HepG2 (cell line): Measurements from ENCODE around the gene TIRAP. TPM values are rescaled to one million over a fixed set of nuclear protein-coding genes. Genes with fewer than 3 reads are reported as not detected.

Source experiments
- ATAC-seq: fragments of 200-7000 bp; cut with Tn5 transposase; 3 replicates; pipeline ENCODE4 v1.9.1; 2020; ENCODE audit warnings: mild to moderate bottlenecking, moderate library complexity
- BruUV-seq: library from RNA; stranded (reverse); fragments of 400-500 nt; replicated peaks from 2 replicates; lab custom pipeline; 2021; lab: Mats Ljungman, UMichigan
- CTCF ChIA-PET: fragments of 300-600 bp; formaldehyde crosslinking; extraction: SDS; loops from one replicate; lab custom pipeline; 2021; ENCODE audit warnings: low total read pairs, inconsistent platforms, low intra/inter-chr PET ratio; lab: Yijun Ruan, JAX
- POLR2A ChIA-PET: fragments of 350-600 bp; sonication (Branson Sonifier 250); formaldehyde crosslinking; loops from one replicate; lab custom pipeline; 2020; ENCODE audit warnings: antibody characterized with exemption, inconsistent platforms; lab: Yijun Ruan, JAX
- DNase-seq: peaks from one replicate; pipeline ENCODE4 v3.0.0-alpha.2; 2015; ENCODE audit warnings: low spot score
- FAIRE-seq: peaks from 3 replicates; lab custom pipeline; 2011; peaks lifted over from hg19 to GRCh38; lab: Jason Lieb, UNC
- H2AFZ ChIP-seq: one replicate; pipeline ENCODE4 v1.6.1; 2011; ENCODE audit warnings: low read length, inconsistent platforms
- H3K27ac ChIP-seq: fragments of 300-600 bp; 3 replicates; pipeline ENCODE4 v1.8.0; 2011; ENCODE audit warnings: mixed run types, mild to moderate bottlenecking, mixed read lengths, low read length, inconsistent platforms; ENCODE audit not compliant: insufficient read depth; ENCODE audit errors: extremely low read length
- H3K27me3 ChIP-seq, 2 experiments: fragments of 200-600 bp in 1 of 2; 2 replicates in 1 of 2; 3 replicates in 1 of 2; pipeline versions ENCODE4 v1.6.0 to v1.8.0; 2011; ENCODE audit warnings: low read length in 2 of 2, mild to moderate bottlenecking in 2 of 2, moderate library complexity in 2 of 2, inconsistent platforms in 1 of 2; ENCODE audit not compliant: insufficient read depth in 2 of 2, control insufficient read depth in 1 of 2
- H3K36me3 ChIP-seq, 2 experiments: fragments of 200-600 bp in 1 of 2; replicated peaks in 1 of 2; 2 replicates in 1 of 2; 3 replicates in 1 of 2; pipeline versions ENCODE4 v1.5.1 to v1.8.0; 2011; ENCODE audit warnings: low read length in 2 of 2, inconsistent platforms in 1 of 2; ENCODE audit not compliant: insufficient read depth in 2 of 2, control insufficient read depth in 1 of 2
- H3K4me1 ChIP-seq: 2 replicates; pipeline ENCODE4 v1.5.1; 2012; ENCODE audit warnings: low read length, inconsistent platforms; ENCODE audit not compliant: insufficient read depth
- H3K4me2 ChIP-seq: 2 replicates; pipeline ENCODE4 v1.6.0; 2011; ENCODE audit warnings: low read depth, low read length, inconsistent platforms
- H3K4me3 ChIP-seq, 3 experiments: fragments of 200-600 bp in 1 of 3; sonication (generic), shearing (Covaris generic) in 1 of 3; replicated peaks in 1 of 3; 2 replicates each; pipeline ENCODE4 v1.5.1; 2011 to 2016; ENCODE audit warnings: low read length in 3 of 3, inconsistent platforms in 2 of 3, low read depth in 2 of 3, mild to moderate bottlenecking in 2 of 3, control low read depth in 1 of 3, mixed read lengths in 1 of 3; ENCODE audit not compliant: insufficient read depth in 1 of 3
- H3K79me2 ChIP-seq: one replicate; pipeline ENCODE4 v1.6.1; 2011; ENCODE audit warnings: low read length, inconsistent platforms; ENCODE audit not compliant: insufficient read depth
- H3K9ac ChIP-seq: 2 replicates; pipeline ENCODE4 v1.6.0; 2011; ENCODE audit warnings: mild to moderate bottlenecking, low read depth, low read length, inconsistent platforms; ENCODE audit not compliant: insufficient read depth
- H3K9me3 ChIP-seq: 2 replicates; pipeline ENCODE4 v1.5.1; 2012; ENCODE audit warnings: mild to moderate bottlenecking, low read length
- H4K20me1 ChIP-seq: 2 replicates; pipeline ENCODE4 v1.6.0; 2011; ENCODE audit warnings: inconsistent platforms, mild to moderate bottlenecking, low read length, moderate library complexity; ENCODE audit not compliant: insufficient read depth
- ARNT2 ChIP-seq: sonication (generic); formaldehyde crosslinking; IDR thresholded peaks from 2 replicates; pipeline ENCODE4 v1.8.0; 2022; ENCODE audit warnings: mild to moderate bottlenecking, low read depth, missing genetic modification reagents, moderate library complexity
- DNMT1 ChIP-seq: sonication (generic); formaldehyde crosslinking; IDR thresholded peaks from 2 replicates; pipeline ENCODE4 v1.5.1; 2020; ENCODE audit warnings: mild to moderate bottlenecking, missing genetic modification reagents
- EEA1 ChIP-seq: sonication (generic); formaldehyde crosslinking; IDR thresholded peaks from 2 replicates; pipeline ENCODE4 v1.5.1; 2020; ENCODE audit warnings: mild to moderate bottlenecking, missing genetic modification reagents, borderline replicate concordance
- KDM2A ChIP-seq: sonication (generic); formaldehyde crosslinking; IDR thresholded peaks from 2 replicates; pipeline ENCODE4 v1.4.0; 2020; ENCODE audit warnings: low read depth, missing genetic modification reagents, borderline replicate concordance
- SRY ChIP-seq: sonication (generic); formaldehyde crosslinking; IDR thresholded peaks from 2 replicates; pipeline ENCODE4 v1.8.0; 2022; ENCODE audit warnings: mild to moderate bottlenecking, missing genetic modification reagents
- TMF1 ChIP-seq: sonication (generic); formaldehyde crosslinking; IDR thresholded peaks from 2 replicates; pipeline ENCODE4 v1.8.1; 2022; ENCODE audit warnings: low read depth, missing genetic modification reagents
- ZNF282 ChIP-seq: fragments of 450-650 bp; IDR thresholded peaks from 2 replicates; pipeline ENCODE4 v1.6.1; 2018; ENCODE audit not compliant: partially characterized antibody
- ZNF296 ChIP-seq: sonication (generic); formaldehyde crosslinking; conservative IDR thresholded peaks from 2 replicates; pipeline ENCODE4 v1.5.0; 2020; ENCODE audit warnings: mild to moderate bottlenecking, missing genetic modification reagents
- ZNF33B ChIP-seq: sonication (generic); formaldehyde crosslinking; IDR thresholded peaks from 2 replicates; pipeline ENCODE4 v1.5.1; 2020; ENCODE audit warnings: mild to moderate bottlenecking, missing genetic modification reagents
- ZNF460 ChIP-seq: sonication (generic); formaldehyde crosslinking; IDR thresholded peaks from 2 replicates; pipeline ENCODE4 v1.5.1; 2020; ENCODE audit warnings: missing genetic modification reagents, mild to moderate bottlenecking, borderline replicate concordance
- ZSCAN21 ChIP-seq: sonication (generic); formaldehyde crosslinking; IDR thresholded peaks from 2 replicates; pipeline ENCODE4 v1.8.0; 2022; ENCODE audit warnings: mild to moderate bottlenecking, missing genetic modification reagents, moderate library complexity, borderline replicate concordance
- WGBS: methylation state at CpG from one replicate; pipeline ENCODE4 v1.1.6; 2017; ENCODE audit warnings: low lambda C conversion rate; 5-methylcytosine and 5-hydroxymethylcytosine counted together
- in situ Hi-C: cut with HindIII; loops from 2 replicates; pipeline ENCODE4 v1.10.0; 2017; ENCODE audit warnings: low pct_unique_long_range_greater_than_20kb; ENCODE audit not compliant: extremely low pct_ligation_motif_present
- intact Hi-C: fragments of 100-400 bp; cut with micrococcal nuclease; formaldehyde crosslinking; loops from one replicate; pipeline ENCODE4 v1.10.0; 2022; ENCODE audit not compliant: unreplicated experiment
- polyA plus RNA-seq, 8 experiments: library from polyadenylated mRNA; depleted of rRNA in 3 of 8; stranded (reverse) in 7 of 8; unstranded in 1 of 8; fragments of >200 nt; fragmentation: Illumina TruSeq in 4 of 8; extraction: Trizol in 4 of 8; gene quantifications; 2 replicates each; pipeline versions ENCODE4 v1.2.1 to v1.2.3, GENCODE V29; 2011 to 2016; ENCODE audit warnings: low read depth in 4 of 8, missing spikeins in 1 of 8, mixed read lengths in 1 of 8; ENCODE audit not compliant: insufficient read depth in 1 of 8
- total RNA-seq, 5 experiments: library from RNA; depleted of rRNA; stranded (reverse); fragments of >200 nt; fragmentation: Illumina TruSeq; extraction: Trizol; gene quantifications; 2 replicates each; pipeline ENCODE4 v1.2.3, GENCODE V29; 2016; ENCODE audit warnings: low read depth in 1 of 5
- TF ChIP-seq, protein P1 (sequence below): sonication (generic); formaldehyde crosslinking; IDR thresholded peaks from 2 replicates; pipeline ENCODE4 v1.4.0; 2020; ENCODE audit warnings: mild to moderate bottlenecking, missing genetic modification reagents
- TF ChIP-seq, protein P2 (sequence below): IDR thresholded peaks from 2 replicates; pipeline ENCODE4 v1.6.1; 2012; ENCODE audit warnings: low read length, improper control_type of control experiment
- TF ChIP-seq, protein P3 (sequence below): IDR thresholded peaks from 2 replicates; pipeline ENCODE4 v1.6.1; 2012; ENCODE audit warnings: inconsistent platforms
- TF ChIP-seq, protein P4 (sequence below): sonication (generic); formaldehyde crosslinking; IDR thresholded peaks from 2 replicates; pipeline ENCODE4 v1.8.0; 2022; ENCODE audit warnings: mild to moderate bottlenecking, missing genetic modification reagents, moderate library complexity

The TIRAP gene
- total and polyA plus RNA-seq, 2 of the 13 experiments (the other 11 are each of a cell fraction or from before 2014, with no cell fraction given): 5.4 to 5.7 TPM

DNA sequence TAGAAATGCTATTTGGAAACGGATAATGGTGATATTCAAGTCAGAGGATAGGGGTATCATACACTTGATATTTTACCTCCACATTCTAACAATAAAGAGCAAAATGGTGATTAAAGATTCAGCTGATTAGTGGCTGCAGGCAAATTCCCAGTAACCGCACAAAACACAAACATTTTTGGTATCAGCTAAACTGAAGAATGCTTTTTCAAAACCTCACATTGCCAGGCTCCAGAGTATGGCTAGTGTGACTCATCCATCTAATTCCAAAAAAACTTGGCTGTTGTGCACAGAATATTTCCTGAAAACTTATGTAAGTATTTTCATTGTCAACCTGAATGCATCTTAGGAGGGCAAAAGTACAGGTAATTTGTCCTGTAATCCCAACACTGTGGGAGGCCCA, 25.1 kb upstream of the TIRAP start:
- in situ Hi-C loops (no loop called here), intact Hi-C loops (no loop called here)
- FAIRE-seq (no peak), DNase-seq (no peak), ATAC-seq (no peak)
- H3K4me2 ChIP-seq: no peak overlapping the region
- no peak overlapping the region for H3K27ac ChIP-seq
- ChIA-PET CTCF (no interaction called here), POLR2A (no interaction called here)
- no peaks in the 10 kb centered on the region for H4K20me1 ChIP-seq
- TF ChIP-seq ZNF296 (CRISPR knock-in tag) (no peak), ZSCAN21 (CRISPR knock-in tag) (no peak), ZNF33B (CRISPR knock-in tag) (no peak), DNMT1 (CRISPR knock-in tag) (no peak), ZNF460 (CRISPR knock-in tag) (no peak), SRY (CRISPR knock-in tag) (no peak), KDM2A (CRISPR knock-in tag) (no peak), ARNT2 (CRISPR knock-in tag) (no peak), TMF1 (CRISPR knock-in tag) (no peak), EEA1 (CRISPR knock-in tag) (no peak), ZNF282 (no peak)
- TF ChIP-seq, protein P1, sequence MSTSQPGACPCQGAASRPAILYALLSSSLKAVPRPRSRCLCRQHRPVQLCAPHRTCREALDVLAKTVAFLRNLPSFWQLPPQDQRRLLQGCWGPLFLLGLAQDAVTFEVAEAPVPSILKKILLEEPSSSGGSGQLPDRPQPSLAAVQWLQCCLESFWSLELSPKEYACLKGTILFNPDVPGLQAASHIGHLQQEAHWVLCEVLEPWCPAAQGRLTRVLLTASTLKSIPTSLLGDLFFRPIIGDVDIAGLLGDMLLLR (CRISPR knock-in tag): no peak
- TF ChIP-seq, protein P2, sequence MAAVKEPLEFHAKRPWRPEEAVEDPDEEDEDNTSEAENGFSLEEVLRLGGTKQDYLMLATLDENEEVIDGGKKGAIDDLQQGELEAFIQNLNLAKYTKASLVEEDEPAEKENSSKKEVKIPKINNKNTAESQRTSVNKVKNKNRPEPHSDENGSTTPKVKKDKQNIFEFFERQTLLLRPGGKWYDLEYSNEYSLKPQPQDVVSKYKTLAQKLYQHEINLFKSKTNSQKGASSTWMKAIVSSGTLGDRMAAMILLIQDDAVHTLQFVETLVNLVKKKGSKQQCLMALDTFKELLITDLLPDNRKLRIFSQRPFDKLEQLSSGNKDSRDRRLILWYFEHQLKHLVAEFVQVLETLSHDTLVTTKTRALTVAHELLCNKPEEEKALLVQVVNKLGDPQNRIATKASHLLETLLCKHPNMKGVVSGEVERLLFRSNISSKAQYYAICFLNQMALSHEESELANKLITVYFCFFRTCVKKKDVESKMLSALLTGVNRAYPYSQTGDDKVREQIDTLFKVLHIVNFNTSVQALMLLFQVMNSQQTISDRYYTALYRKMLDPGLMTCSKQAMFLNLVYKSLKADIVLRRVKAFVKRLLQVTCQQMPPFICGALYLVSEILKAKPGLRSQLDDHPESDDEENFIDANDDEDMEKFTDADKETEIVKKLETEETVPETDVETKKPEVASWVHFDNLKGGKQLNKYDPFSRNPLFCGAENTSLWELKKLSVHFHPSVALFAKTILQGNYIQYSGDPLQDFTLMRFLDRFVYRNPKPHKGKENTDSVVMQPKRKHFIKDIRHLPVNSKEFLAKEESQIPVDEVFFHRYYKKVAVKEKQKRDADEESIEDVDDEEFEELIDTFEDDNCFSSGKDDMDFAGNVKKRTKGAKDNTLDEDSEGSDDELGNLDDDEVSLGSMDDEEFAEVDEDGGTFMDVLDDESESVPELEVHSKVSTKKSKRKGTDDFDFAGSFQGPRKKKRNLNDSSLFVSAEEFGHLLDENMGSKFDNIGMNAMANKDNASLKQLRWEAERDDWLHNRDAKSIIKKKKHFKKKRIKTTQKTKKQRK: no peak
- TF ChIP-seq, protein P3, sequence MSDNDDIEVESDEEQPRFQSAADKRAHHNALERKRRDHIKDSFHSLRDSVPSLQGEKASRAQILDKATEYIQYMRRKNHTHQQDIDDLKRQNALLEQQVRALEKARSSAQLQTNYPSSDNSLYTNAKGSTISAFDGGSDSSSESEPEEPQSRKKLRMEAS: no peak
- TF ChIP-seq, protein P4, sequence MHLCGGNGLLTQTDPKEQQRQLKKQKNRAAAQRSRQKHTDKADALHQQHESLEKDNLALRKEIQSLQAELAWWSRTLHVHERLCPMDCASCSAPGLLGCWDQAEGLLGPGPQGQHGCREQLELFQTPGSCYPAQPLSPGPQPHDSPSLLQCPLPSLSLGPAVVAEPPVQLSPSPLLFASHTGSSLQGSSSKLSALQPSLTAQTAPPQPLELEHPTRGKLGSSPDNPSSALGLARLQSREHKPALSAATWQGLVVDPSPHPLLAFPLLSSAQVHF (CRISPR knock-in tag): no peak
- H3K79me2 ChIP-seq: no peaks in the 10 kb centered on the region
- H3K27me3 ChIP-seq: no peaks in the 10 kb centered on the region
- peaks cover 6 to 44% of the 10 kb centered on the region in 2 experiments for H3K36me3 ChIP-seq
- whole genome bisulfite sequencing: 99% methylated on average over 2 of the region's 2 CpGs
- no peaks in the 10 kb centered on the region for H3K4me1 ChIP-seq
- H3K9ac ChIP-seq: no peak overlapping the region
- BruUV-seq: no TSS peak
- no peaks in the 10 kb centered on the region for H3K9me3 ChIP-seq
- H2AFZ ChIP-seq: no peak overlapping the region
- no peak overlapping the region for H3K4me3 ChIP-seq
